GM13976 (cell line): ENCODE data around the gene ANO4.

Source experiments
- DNase-seq: peaks from one replicate; pipeline ENCODE4 v3.0.0; 2012; ENCODE audit warnings: low spot score
- CTCF ChIP-seq: IDR thresholded peaks from 2 replicates; pipeline ENCODE4 v1.5.1; 2012; ENCODE audit warnings: borderline replicate concordance, mild to moderate bottlenecking; ENCODE audit not compliant: insufficient read depth; ENCODE audit errors: extremely low read depth, missing control alignments, control extremely low read depth
- in situ Hi-C: fragments of 300-500 bp; cut with MboI; formaldehyde crosslinking; loops from one replicate; pipeline ENCODE4 v1.12.0; 2022; ENCODE audit warnings: low sequenced_read_pairs, mixed read lengths, inconsistent platforms; ENCODE audit not compliant: unreplicated experiment

Gene ANO4

GRCh38 chr12:101173197-101173749 is 378.7 kb downstream of the ANO4 start:
- in situ Hi-C loops: no loop called here
- DNase-seq: no peak
- no peak for TF ChIP-seq CTCF

GRCh38 chr12:101174541-101174940 is 380.0 kb downstream of the ANO4 start:
- no peak for DNase-seq
- in situ Hi-C loops: no loop called here
- no peak for TF ChIP-seq CTCF
